Measurements from ENCODE around the gene INPP4B. TPM values are rescaled to one million over a fixed set of nuclear protein-coding genes. Genes with fewer than 3 reads are reported as not detected.

The INPP4B gene
- total and polyA plus RNA-seq, 7 donors: 4.2 to 27.3 (median 17.2) TPM

- H3K4me3 ChIP-seq: no peak overlapping the region
- intact Hi-C loops (cut with DNase I): no loop called here
- peaks cover 0 to 15% (median 4%) of the 10 kb centered on the region in 4 donors for H3K4me1 ChIP-seq
- H3K27ac ChIP-seq: no peak overlapping the region
- no peak for DNase-seq
- H3K9me3 ChIP-seq: no peaks in the 10 kb centered on the region
- no peaks in the 10 kb centered on the region for H3K27me3 ChIP-seq
- H3K36me3 ChIP-seq: no peaks in the 10 kb centered on the region
- no peak for TF ChIP-seq POLR2A (IDR thresholded peaks at IDR 0.05)
- TF ChIP-seq EP300 (IDR thresholded peaks at IDR 0.05): no peak
- TF ChIP-seq CTCF (IDR thresholded peaks at IDR 0.05): no peak
- TF ChIP-seq POLR2AphosphoS5 (IDR thresholded peaks at IDR 0.05): no peak
Observed at GRCh38 chr4:142272452-142272851, 573.6 kb downstream of the INPP4B start.

- Histone ChIP-seq H3K27ac (no peak overlapping the region), H3K27me3 (no peaks in the 10 kb centered on the region), H3K4me3 (no peak overlapping the region), H3K4me1 (peaks cover 0 to 15% (median 4%) of the 10 kb centered on the region in 4 donors), H3K9me3 (no peaks in the 10 kb centered on the region), H3K36me3 (no peaks in the 10 kb centered on the region)
- intact Hi-C loops (cut with DNase I): no loop called here
- DNase-seq: no peak
- TF ChIP-seq POLR2AphosphoS5 (IDR thresholded peaks at IDR 0.05): no peak
- TF ChIP-seq EP300 (IDR thresholded peaks at IDR 0.05): no peak
- TF ChIP-seq CTCF (IDR thresholded peaks at IDR 0.05): no peak
- no peak for TF ChIP-seq POLR2A (IDR thresholded peaks at IDR 0.05)
- 62 to 64% methylated on average over 3 of the region's 3 CpGs for WGBS, 2 donors
Observed at GRCh38 chr4:142271832-142272231, 574.3 kb downstream of the INPP4B start.

GRCh38 chr4:142267101-142267500, 579.0 kb downstream of the INPP4B start:
- intact Hi-C loops (cut with DNase I): no loop called here
- H3K4me1 ChIP-seq: peaks cover 0 to 32% (median 17%) of the 10 kb centered on the region in 4 donors

GRCh38 chr4:142265946-142266345, 580.2 kb downstream of the INPP4B start:
- Histone ChIP-seq H3K4me1 (peaks cover 0 to 32% (median 17%) of the 10 kb centered on the region in 4 donors), H3K9me3 (no peaks in the 10 kb centered on the region), H3K4me3 (no peak overlapping the region), H3K27me3 (no peaks in the 10 kb centered on the region), H3K27ac (peak overlapping the region in 2 of 4 donors; percentile 15 to 32), H3K36me3 (no peaks in the 10 kb centered on the region)
- 92 to 94% methylated on average over 2 of the region's 2 CpGs for WGBS, 2 donors
- intact Hi-C loops (cut with DNase I): no loop called here
- DNase-seq: no peak
- TF ChIP-seq CTCF (IDR thresholded peaks at IDR 0.05): no peak
- TF ChIP-seq POLR2A (IDR thresholded peaks at IDR 0.05): no peak
- TF ChIP-seq POLR2AphosphoS5 (IDR thresholded peaks at IDR 0.05): no peak
- no peak for TF ChIP-seq EP300 (IDR thresholded peaks at IDR 0.05)

More at GRCh38 chr4:142267101-142267500, 579.0 kb downstream of the INPP4B start:
- TF ChIP-seq POLR2AphosphoS5 (IDR thresholded peaks at IDR 0.05) (no peak), CTCF (IDR thresholded peaks at IDR 0.05) (no peak), POLR2A (IDR thresholded peaks at IDR 0.05) (no peak), EP300 (IDR thresholded peaks at IDR 0.05) (no peak)
- no peak for DNase-seq
- Histone ChIP-seq H3K27me3 (no peaks in the 10 kb centered on the region), H3K9me3 (no peaks in the 10 kb centered on the region), H3K4me3 (no peak overlapping the region), H3K36me3 (no peaks in the 10 kb centered on the region), H3K27ac (no peak overlapping the region)
- WGBS, 2 donors: 89% methylated on average over 3 of the region's 3 CpGs

- no peak overlapping the region for H3K4me3 ChIP-seq
- no peaks in the 10 kb centered on the region for H3K36me3 ChIP-seq
- H3K9me3 ChIP-seq: no peaks in the 10 kb centered on the region
- peaks cover 0 to 32% (median 17%) of the 10 kb centered on the region in 4 donors for H3K4me1 ChIP-seq
- H3K27me3 ChIP-seq: no peaks in the 10 kb centered on the region
- peak overlapping the region in 2 of 4 donors; percentile 15 to 32 for H3K27ac ChIP-seq
- TF ChIP-seq EP300 (IDR thresholded peaks at IDR 0.05) (no peak), POLR2AphosphoS5 (IDR thresholded peaks at IDR 0.05) (peak in 3 of 4 donors; percentile 10 to 32 (median 25))
- intact Hi-C loops (cut with DNase I): no loop called here
- 25 to 65% methylated on average over 3 of the region's 3 CpGs for WGBS, 2 donors
- DNase-seq: no peak
Observed at GRCh38 chr4:142265536-142265935, 580.6 kb downstream of the INPP4B start.
